H1 (cell line): ENCODE results near the gene ABHD14A.

ENCODE experiments used
- EZH2 ChIP-seq: fragments of 200-600 bp; sonication (generic); IDR thresholded peaks from 2 replicates; pipeline ENCODE4 v1.7.1; 2012; ENCODE audit warnings: low read depth, mild to moderate bottlenecking, moderate library complexity, low read length, inconsistent platforms; ENCODE audit not compliant: severe bottlenecking
- HDAC2 ChIP-seq, 2 experiments: fragments of 300-600 bp in 1 of 2; sonication (generic) in 1 of 2; IDR thresholded peaks; 2 replicates each; pipeline ENCODE4 v1.6.1; 2011 to 2012; ENCODE audit warnings: low read depth in 2 of 2, low read length in 2 of 2, mild to moderate bottlenecking in 2 of 2, moderate library complexity in 2 of 2, borderline replicate concordance in 1 of 2, inconsistent platforms in 1 of 2
- POLR2A ChIP-seq, 2 experiments: IDR thresholded peaks; 1 replicate in 1 of 2; 2 replicates in 1 of 2; pipeline ENCODE4 v1.6.1; 2011; ENCODE audit warnings: low read depth in 2 of 2, low read length in 2 of 2, mild to moderate bottlenecking in 2 of 2; ENCODE audit errors: control extremely low read depth in 1 of 2
- RNF2 ChIP-seq: fragments of 200-900, 300-1000 bp; sonication (generic); IDR thresholded peaks from 2 replicates; pipeline ENCODE4 v1.7.1; 2016; ENCODE audit warnings: borderline replicate concordance, low read depth, mild to moderate bottlenecking, antibody characterized with exemption, low read length; ENCODE audit not compliant: poor library complexity, severe bottlenecking; ENCODE audit errors: missing control alignments
- TAF1 ChIP-seq: IDR thresholded peaks from 2 replicates; pipeline ENCODE4 v1.6.1; 2011; ENCODE audit warnings: mild to moderate bottlenecking, low read depth, low read length

DNA sequence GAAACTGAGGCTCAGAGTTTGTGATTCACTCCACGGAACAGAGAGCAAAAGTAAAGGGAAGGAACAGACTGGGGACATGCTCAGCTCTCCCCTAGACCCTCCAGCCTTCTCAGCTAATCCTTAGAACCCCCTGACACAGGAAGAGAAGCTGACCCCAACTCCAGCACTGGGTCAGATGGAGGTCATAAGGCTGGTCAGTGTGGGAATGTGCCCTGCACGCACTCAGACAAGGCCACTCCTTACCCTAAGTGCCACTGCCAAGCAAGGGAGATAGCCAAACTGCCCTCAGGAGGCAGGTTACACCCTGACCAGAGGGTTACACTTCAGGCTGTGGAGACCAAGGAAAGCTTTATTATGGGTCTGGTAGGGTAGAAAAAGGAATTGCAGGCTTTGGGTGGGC lies 19.7 kb downstream of the ABHD14A start:
- TF ChIP-seq EZH2 (no peak), RNF2 (no peak), HDAC2 (IDR thresholded peaks at IDR 0.05; ENCODE audit: borderline replicate concordance in 1 of 2, low read depth in 2 of 2, low read length in 2 of 2) (no peak), TAF1 (no peak), POLR2A (IDR thresholded peaks at IDR 0.05; ENCODE audit: control extremely low read depth in 1 of 2, low read depth in 2 of 2, low read length in 2 of 2) (no peak; a peak in 1 of 3 replicates)
